ENCODE measurements around the gene RFX4.
A peak's percentile ranks its signal among the peaks of the same experiment; 100 is the strongest.

Gene RFX4

DNA sequence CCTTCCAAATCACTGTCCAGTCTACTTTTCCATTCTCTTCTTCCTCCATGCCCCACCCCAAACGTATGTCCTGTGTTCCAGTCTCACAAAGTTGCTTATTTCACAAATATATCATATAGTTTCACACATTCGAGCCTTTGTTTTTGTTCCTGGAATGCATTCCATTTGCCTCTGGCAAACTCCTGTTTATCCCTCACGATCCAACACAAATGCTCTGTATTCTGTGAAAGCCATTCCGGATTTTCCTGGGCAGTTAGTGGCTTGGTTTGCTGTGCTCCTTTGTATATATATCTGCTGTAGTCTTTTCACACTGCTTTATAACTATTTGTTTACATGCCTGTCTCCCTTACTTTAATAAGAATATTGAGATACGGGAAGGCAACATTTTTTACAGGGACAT is 200.7 kb downstream of the RFX4 start:
- TF ChIP-seq, protein P1, sequence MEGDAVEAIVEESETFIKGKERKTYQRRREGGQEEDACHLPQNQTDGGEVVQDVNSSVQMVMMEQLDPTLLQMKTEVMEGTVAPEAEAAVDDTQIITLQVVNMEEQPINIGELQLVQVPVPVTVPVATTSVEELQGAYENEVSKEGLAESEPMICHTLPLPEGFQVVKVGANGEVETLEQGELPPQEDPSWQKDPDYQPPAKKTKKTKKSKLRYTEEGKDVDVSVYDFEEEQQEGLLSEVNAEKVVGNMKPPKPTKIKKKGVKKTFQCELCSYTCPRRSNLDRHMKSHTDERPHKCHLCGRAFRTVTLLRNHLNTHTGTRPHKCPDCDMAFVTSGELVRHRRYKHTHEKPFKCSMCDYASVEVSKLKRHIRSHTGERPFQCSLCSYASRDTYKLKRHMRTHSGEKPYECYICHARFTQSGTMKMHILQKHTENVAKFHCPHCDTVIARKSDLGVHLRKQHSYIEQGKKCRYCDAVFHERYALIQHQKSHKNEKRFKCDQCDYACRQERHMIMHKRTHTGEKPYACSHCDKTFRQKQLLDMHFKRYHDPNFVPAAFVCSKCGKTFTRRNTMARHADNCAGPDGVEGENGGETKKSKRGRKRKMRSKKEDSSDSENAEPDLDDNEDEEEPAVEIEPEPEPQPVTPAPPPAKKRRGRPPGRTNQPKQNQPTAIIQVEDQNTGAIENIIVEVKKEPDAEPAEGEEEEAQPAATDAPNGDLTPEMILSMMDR (IDR thresholded peaks at IDR 0.05; ENCODE audit: insufficient read depth, low read depth, low read length, missing control alignments), result no peak
- no peak for DNase-seq (ENCODE audit: low read depth)
- no peak overlapping the region for H3K4me3 ChIP-seq (ENCODE audit: low read length)

DNA sequence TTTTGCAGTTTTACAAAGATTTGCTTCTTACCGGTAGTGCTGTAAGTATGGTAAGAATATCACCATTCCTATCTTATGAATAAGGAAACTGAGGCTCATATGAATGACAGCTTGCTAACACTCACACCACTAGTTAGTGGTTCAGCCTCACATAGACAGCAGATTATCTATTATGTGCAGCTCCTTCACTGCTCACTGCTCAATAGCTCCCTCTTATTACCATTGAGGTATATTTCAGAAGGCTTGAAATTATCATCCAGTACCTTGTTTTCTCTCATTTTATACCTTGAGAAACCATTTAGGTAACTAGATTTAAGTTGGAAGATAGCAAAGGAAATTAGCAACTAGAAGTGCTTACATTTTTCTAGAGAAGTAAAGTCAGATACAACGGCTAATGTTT is 207.2 kb downstream of the RFX4 start:
- TF ChIP-seq, protein P1 (IDR thresholded peaks at IDR 0.05; ENCODE audit: insufficient read depth, low read depth, low read length, missing control alignments), result peak; percentile 31
- DNase-seq (ENCODE audit: low read depth), result no peak
- H3K4me3 ChIP-seq (ENCODE audit: low read length), result no peak overlapping the region

DNA sequence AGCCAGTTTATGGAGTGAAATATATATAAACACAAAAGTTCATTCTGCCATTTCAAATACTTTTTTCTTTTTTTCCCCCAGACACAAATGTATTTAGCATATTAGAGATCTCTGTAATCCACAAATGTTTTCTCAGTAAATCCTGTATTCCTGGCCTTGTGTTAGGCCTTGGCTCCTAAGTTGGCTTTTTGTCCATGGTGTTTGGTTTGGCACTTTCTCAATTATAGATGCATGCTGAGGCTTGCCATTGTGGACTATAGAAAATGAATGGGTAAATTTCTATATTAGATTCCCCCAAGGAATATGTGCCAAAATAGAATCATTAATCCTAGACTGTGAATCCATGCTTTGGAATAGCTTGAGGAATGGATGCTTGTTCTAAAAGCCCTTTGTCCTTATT is 208.7 kb downstream of the RFX4 start:
- H3K4me3 ChIP-seq (ENCODE audit: low read length), result no peak overlapping the region
- DNase-seq (ENCODE audit: low read depth), result peak; percentile 45
- TF ChIP-seq, protein P1 (IDR thresholded peaks at IDR 0.05; ENCODE audit: insufficient read depth, low read depth, low read length, missing control alignments), result no peak

DNA sequence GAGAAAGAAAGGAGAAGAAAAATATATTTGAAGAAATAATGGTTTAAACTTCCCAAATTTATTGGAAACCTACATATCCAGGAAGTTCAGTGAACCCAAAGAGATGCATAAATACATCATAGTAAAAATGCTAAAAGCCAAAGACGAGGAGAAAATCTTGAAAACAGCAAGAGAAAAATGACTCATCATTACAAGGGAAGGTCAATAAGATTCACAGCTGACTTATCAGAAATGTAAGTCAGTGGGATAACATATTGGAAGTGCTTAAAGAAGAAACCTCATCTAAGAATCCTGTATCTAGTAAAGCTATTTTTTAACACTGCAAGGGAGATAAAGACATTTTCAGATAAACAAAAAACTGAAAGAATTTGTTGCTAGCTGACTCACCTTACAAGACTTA is 211.6 kb downstream of the RFX4 start:
- H3K4me3 ChIP-seq (ENCODE audit: low read length), result no peak overlapping the region
- DNase-seq (ENCODE audit: low read depth), result no peak
- TF ChIP-seq, protein P1 (IDR thresholded peaks at IDR 0.05; ENCODE audit: insufficient read depth, low read depth, low read length, missing control alignments), result no peak

DNA sequence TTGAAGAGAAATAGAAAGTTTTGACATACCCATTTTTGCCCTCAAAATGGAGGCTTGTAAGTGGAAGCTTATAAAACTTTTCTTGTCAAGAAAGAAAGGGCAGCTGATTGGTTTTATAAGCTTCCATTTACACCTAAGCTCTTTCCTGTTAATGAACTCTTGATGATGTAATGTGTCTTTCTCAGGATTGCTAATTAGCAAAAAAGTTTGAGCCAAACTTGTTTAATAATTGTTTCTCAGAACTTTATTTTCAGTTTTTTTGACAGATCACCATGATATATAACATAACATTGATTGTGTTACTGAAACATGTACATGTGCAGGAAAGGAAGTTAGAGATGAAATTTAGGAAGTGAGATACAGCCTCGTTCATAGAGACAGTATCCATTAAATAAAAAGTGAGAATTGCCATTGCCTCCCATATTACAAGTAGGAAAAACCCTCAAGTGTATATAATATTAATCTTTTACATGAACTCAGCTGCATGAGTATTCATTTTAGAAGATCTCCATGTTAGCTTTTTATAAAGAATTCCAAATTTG is 218.4 kb downstream of the RFX4 start:
- DNase-seq (ENCODE audit: low read depth), result no peak
- TF ChIP-seq, protein P1 (IDR thresholded peaks at IDR 0.05; ENCODE audit: insufficient read depth, low read depth, low read length, missing control alignments), result no peak
- no peak overlapping the region for H3K4me3 ChIP-seq (ENCODE audit: low read length)

DNA sequence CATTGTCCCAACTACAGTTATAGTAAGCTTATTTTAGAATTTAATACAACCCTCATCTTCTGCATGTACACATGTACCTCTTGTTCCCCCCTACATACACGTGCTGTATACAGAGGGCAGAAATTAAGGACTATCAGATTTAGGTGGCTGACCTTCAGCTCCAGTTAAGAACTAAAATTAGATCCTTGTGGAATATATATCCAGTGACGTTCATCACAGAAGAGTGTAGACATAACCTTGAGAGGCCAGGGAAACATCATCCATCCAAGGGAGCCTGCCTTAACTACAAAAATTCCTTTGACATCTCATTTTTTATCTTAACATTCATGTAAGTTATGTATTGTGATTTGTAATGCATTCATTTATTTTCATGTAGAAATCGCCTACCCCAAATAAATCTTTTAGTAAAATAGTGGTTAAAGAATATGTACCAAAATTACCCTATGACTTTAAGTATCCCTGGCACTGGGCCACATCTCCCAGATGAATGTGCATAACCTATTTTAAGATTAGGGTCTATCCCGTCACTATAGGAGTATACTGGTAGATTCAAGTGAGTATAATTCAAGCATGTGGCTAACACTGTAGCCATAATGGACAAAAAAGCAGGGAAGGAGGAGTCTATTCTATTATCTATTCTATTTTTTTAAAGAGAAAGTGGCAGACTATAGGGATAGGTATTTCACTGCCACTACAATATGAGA is 219.2 kb downstream of the RFX4 start:
- DNase-seq (ENCODE audit: low read depth), result no peak
- H3K4me3 ChIP-seq (ENCODE audit: low read length), result no peak overlapping the region
- TF ChIP-seq, protein P1 (IDR thresholded peaks at IDR 0.05; ENCODE audit: insufficient read depth, low read depth, low read length, missing control alignments), result no peak

DNA sequence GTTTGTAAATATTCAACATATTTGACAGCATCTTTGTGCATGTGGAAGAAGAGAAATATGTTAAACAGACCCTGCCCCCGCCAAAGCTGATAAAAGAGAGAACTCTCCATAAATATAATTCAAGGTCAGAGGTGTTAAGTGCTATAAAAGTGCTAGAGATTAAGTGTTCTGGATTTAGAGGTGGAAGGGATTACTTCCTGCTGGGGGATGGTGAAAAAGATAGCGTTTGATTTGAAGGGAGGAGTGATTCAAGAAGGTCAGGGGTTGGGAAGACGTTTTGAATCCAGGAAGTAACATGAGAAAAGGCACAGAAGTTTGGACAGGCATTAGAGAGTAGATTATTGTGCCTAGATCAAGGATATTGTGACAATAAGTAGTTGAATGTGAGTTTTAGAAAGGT is 221.9 kb downstream of the RFX4 start:
- DNase-seq (ENCODE audit: low read depth), result no peak
- TF ChIP-seq, protein P1 (IDR thresholded peaks at IDR 0.05; ENCODE audit: insufficient read depth, low read depth, low read length, missing control alignments), result no peak
- no peak overlapping the region for H3K4me3 ChIP-seq (ENCODE audit: low read length)

Data from epithelial cell of esophagus (primary cell).